Naive B cell (primary cell): ENCODE results near the gene CRYGA. TPM values are rescaled to one million over a fixed set of nuclear protein-coding genes. Genes with fewer than 3 reads are reported as not detected.

ENCODE experiments used
- ATAC-seq, 2 donors: fragments of 150-1000 bp; cut with Tn5 transposase; 2 replicates each; pipeline ENCODE4 v1.10.0; 2021; ENCODE audit warnings: low read depth in 2 of 2, mild to moderate bottlenecking in 2 of 2, moderate library complexity in 2 of 2
- DNase-seq: peaks from one replicate; pipeline ENCODE4 v3.0.0; 2022
- H3K27ac Mint-ChIP-seq, 6 donors: one replicate each; pipeline ENCODE4 v1.8.0; 2020 to 2022; ENCODE audit warnings: mild to moderate bottlenecking in 6 of 6, mixed read lengths in 6 of 6, moderate library complexity in 5 of 6, inconsistent platforms in 2 of 6
- H3K27me3 Mint-ChIP-seq, 3 donors: one replicate each; pipeline ENCODE4 v1.8.0; 2021 to 2022; ENCODE audit warnings: mixed read lengths in 3 of 3, mild to moderate bottlenecking in 1 of 3
- H3K36me3 Mint-ChIP-seq, 2 donors: one replicate each; pipeline ENCODE4 v1.8.0; 2020 to 2022; ENCODE audit warnings: mixed read lengths in 2 of 2, inconsistent platforms in 1 of 2, mild to moderate bottlenecking in 1 of 2
- H3K4me1 Mint-ChIP-seq, 3 donors: one replicate each; pipeline ENCODE4 v1.8.0; 2020 to 2022; ENCODE audit warnings: mixed read lengths in 3 of 3, inconsistent platforms in 1 of 3, mild to moderate bottlenecking in 1 of 3, moderate library complexity in 1 of 3
- H3K4me3 Mint-ChIP-seq, 8 donors: one replicate each; pipeline ENCODE4 v1.8.0; 2020 to 2022; ENCODE audit warnings: mild to moderate bottlenecking in 8 of 8, mixed read lengths in 8 of 8, moderate library complexity in 8 of 8, inconsistent platforms in 2 of 8
- H3K9me3 Mint-ChIP-seq, 7 donors: one replicate each; pipeline ENCODE4 v1.8.0; 2020 to 2022; ENCODE audit warnings: mixed read lengths in 7 of 7, mild to moderate bottlenecking in 5 of 7, inconsistent platforms in 2 of 7, moderate library complexity in 1 of 7
- polyA plus RNA-seq, 6 donors: library from polyadenylated mRNA; unstranded; fragments of 300-500 nt; fragmentation: Illumina TruSeq; gene quantifications; one replicate each; pipeline ENCODE4 v1.2.3, GENCODE V29; 2021; ENCODE audit warnings: low read depth in 6 of 6

The CRYGA gene
- polyA plus RNA-seq: not detected

- no peak within 1 kb of the TSS for H3K4me3 Mint-ChIP-seq
- no peak within 1 kb of the TSS for H3K27ac Mint-ChIP-seq
- H3K9me3 Mint-ChIP-seq: peaks cover 0 to under 1% (median 0%) of the 10 kb centered on the region in 7 donors
- H3K36me3 Mint-ChIP-seq: no peaks in the 10 kb centered on the region
- peaks cover 8 to 9% (median 9%) of the 10 kb centered on the region in 3 donors for H3K27me3 Mint-ChIP-seq
- DNase-seq: no peak
- ATAC-seq: no peak
- H3K4me1 Mint-ChIP-seq: no peaks in the 10 kb centered on the region
Measured at GRCh38 chr2:208163489-208163888, at the start of gene CRYGA. Gene CRYGA (minus strand): TSS chr2:208163589. CDS start chr2:208163556, 33 bp downstream.

- no peak for DNase-seq
- Mint-ChIP-seq H3K36me3 (no peaks in the 10 kb centered on the region), H3K27me3 (no peaks in the 10 kb centered on the region), H3K4me3 (no peak overlapping the region), H3K4me1 (no peaks in the 10 kb centered on the region), H3K9me3 (no peaks in the 10 kb centered on the region), H3K27ac (no peak overlapping the region)
- no peak for ATAC-seq
Measured at GRCh38 chr2:208210688-208211451, 47.5 kb upstream of the CRYGA start.

GRCh38 chr2:208208335-208209085 is 45.1 kb upstream of the CRYGA start:
- no peak for DNase-seq
- Mint-ChIP-seq H3K27me3 (no peaks in the 10 kb centered on the region), H3K4me1 (no peaks in the 10 kb centered on the region), H3K4me3 (no peak overlapping the region), H3K27ac (no peak overlapping the region), H3K9me3 (no peaks in the 10 kb centered on the region), H3K36me3 (no peaks in the 10 kb centered on the region)
- ATAC-seq: no peak

GRCh38 chr2:208207769-208208168 is 44.4 kb upstream of the CRYGA start:
- no peak for ATAC-seq
- H3K36me3 Mint-ChIP-seq: no peaks in the 10 kb centered on the region

GRCh38 chr2:208204166-208204565 is 40.8 kb upstream of the CRYGA start:
- no peak overlapping the region for H3K27ac Mint-ChIP-seq

More at GRCh38 chr2:208207769-208208168, 44.4 kb upstream of the CRYGA start:
- H3K27me3 Mint-ChIP-seq: no peaks in the 10 kb centered on the region
- no peak for DNase-seq
- no peak overlapping the region for H3K4me3 Mint-ChIP-seq
- H3K27ac Mint-ChIP-seq: no peak overlapping the region
- no peaks in the 10 kb centered on the region for H3K9me3 Mint-ChIP-seq
- no peaks in the 10 kb centered on the region for H3K4me1 Mint-ChIP-seq

GRCh38 chr2:208195531-208195930 is 32.1 kb upstream of the CRYGA start:
- no peaks in the 10 kb centered on the region for H3K4me1 Mint-ChIP-seq
- ATAC-seq (no peak), DNase-seq (no peak)
- no peak overlapping the region for H3K27ac Mint-ChIP-seq
- peaks cover 0 to 2% (median 0%) of the 10 kb centered on the region in 7 donors for H3K9me3 Mint-ChIP-seq
- no peak overlapping the region for H3K4me3 Mint-ChIP-seq
- no peaks in the 10 kb centered on the region for H3K36me3 Mint-ChIP-seq
- peaks cover 0 to 1% (median 0%) of the 10 kb centered on the region in 3 donors for H3K27me3 Mint-ChIP-seq

More at GRCh38 chr2:208204166-208204565, 40.8 kb upstream of the CRYGA start:
- no peak for ATAC-seq
- Mint-ChIP-seq H3K4me1 (no peaks in the 10 kb centered on the region), H3K36me3 (no peaks in the 10 kb centered on the region), H3K9me3 (no peaks in the 10 kb centered on the region), H3K4me3 (no peak overlapping the region), H3K27me3 (no peaks in the 10 kb centered on the region)
- DNase-seq: no peak

- H3K27me3 Mint-ChIP-seq: peaks cover 0 to 5% (median 0%) of the 10 kb centered on the region in 3 donors
- DNase-seq (no peak), ATAC-seq (no peak)
- H3K4me1 Mint-ChIP-seq: no peaks in the 10 kb centered on the region
- no peaks in the 10 kb centered on the region for H3K36me3 Mint-ChIP-seq
- H3K9me3 Mint-ChIP-seq: peaks cover 0 to 2% (median 0%) of the 10 kb centered on the region in 7 donors
- H3K4me3 Mint-ChIP-seq: no peak overlapping the region
- H3K27ac Mint-ChIP-seq: peak overlapping the region in 1 of 6 donors; percentile 25
Measured at GRCh38 chr2:208192611-208193236, 29.3 kb upstream of the CRYGA start.

- DNase-seq: no peak
- Mint-ChIP-seq H3K27me3 (peaks cover 0 to 10% (median 5%) of the 10 kb centered on the region in 3 donors), H3K36me3 (no peaks in the 10 kb centered on the region), H3K9me3 (no peaks in the 10 kb centered on the region), H3K4me3 (no peak within 1 kb of the TSS), H3K4me1 (no peaks in the 10 kb centered on the region), H3K27ac (no peak within 1 kb of the TSS)
- no peak for ATAC-seq
Measured at GRCh38 chr2:208189810-208190503, 26.6 kb upstream of the CRYGA start, which contains the start of gene C2orf80. Gene C2orf80 (minus strand): TSS chr2:208190030. CDS start chr2:208186986, 3,044 bp downstream.

GRCh38 chr2:208189069-208189809 is 25.9 kb upstream of the CRYGA start:
- H3K4me1 Mint-ChIP-seq: peaks cover 0 to 3% (median 0%) of the 10 kb centered on the region in 3 donors
- no peaks in the 10 kb centered on the region for H3K36me3 Mint-ChIP-seq
- H3K9me3 Mint-ChIP-seq: no peaks in the 10 kb centered on the region
- ATAC-seq: no peak
- DNase-seq: no peak
- H3K27ac Mint-ChIP-seq: no peak overlapping the region
- no peak overlapping the region for H3K4me3 Mint-ChIP-seq
- peaks cover 2 to 17% (median 12%) of the 10 kb centered on the region in 3 donors for H3K27me3 Mint-ChIP-seq

GRCh38 chr2:208186893-208187292 is 23.5 kb upstream of the CRYGA start:
- Mint-ChIP-seq H3K4me1 (peaks cover 0 to 14% (median 0%) of the 10 kb centered on the region in 3 donors), H3K4me3 (no peak overlapping the region), H3K27me3 (peaks cover 14 to 34% (median 19%) of the 10 kb centered on the region in 3 donors), H3K36me3 (no peaks in the 10 kb centered on the region), H3K9me3 (no peaks in the 10 kb centered on the region), H3K27ac (no peak overlapping the region)
- no peak for DNase-seq
- no peak for ATAC-seq

- Mint-ChIP-seq H3K9me3 (no peaks in the 10 kb centered on the region), H3K36me3 (no peaks in the 10 kb centered on the region), H3K4me3 (peak overlapping the region in 1 of 8 donors; percentile 9), H3K27me3 (peaks cover 14 to 34% (median 19%) of the 10 kb centered on the region in 3 donors), H3K4me1 (peaks cover 0 to 14% (median 0%) of the 10 kb centered on the region in 3 donors), H3K27ac (peak overlapping the region in 1 of 6 donors; percentile 12)
- DNase-seq: no peak
- no peak for ATAC-seq
Measured at GRCh38 chr2:208186465-208186864, 23.1 kb upstream of the CRYGA start.

GRCh38 chr2:208183972-208184705 is 20.8 kb upstream of the CRYGA start:
- Mint-ChIP-seq H3K27ac (peak overlapping the region in 1 of 6 donors; percentile 36), H3K36me3 (no peaks in the 10 kb centered on the region), H3K4me3 (peak overlapping the region in 2 of 8 donors; percentile 20 to 62), H3K4me1 (peaks cover 0 to 14% (median 0%) of the 10 kb centered on the region in 3 donors), H3K27me3 (peaks cover 14 to 29% (median 19%) of the 10 kb centered on the region in 3 donors), H3K9me3 (no peaks in the 10 kb centered on the region)
- ATAC-seq: no peak
- no peak for DNase-seq
